ENCODE results near the gene ARID1A.

GRCh38 chr1:26784023-26784871 is 88.4 kb downstream of the ARID1A start:
- no peak for TF ChIP-seq SREBF2 (IDR thresholded peaks at IDR 0.05)
- TF ChIP-seq CTCF (IDR thresholded peaks at IDR 0.05), result no peak
- TF ChIP-seq MAX (IDR thresholded peaks at IDR 0.05), result no peak
- no peak for TF ChIP-seq FOSL2 (IDR thresholded peaks at IDR 0.05)
- no peak for TF ChIP-seq FOSL2 (CRISPR knock-in tag; IDR thresholded peaks at IDR 0.05)
- TF ChIP-seq EP300 (IDR thresholded peaks at IDR 0.05), result no peak
- TF ChIP-seq ESRRA (IDR thresholded peaks at IDR 0.05; ENCODE audit: borderline replicate concordance, low read length), result no peak
- TF ChIP-seq POLR2A (IDR thresholded peaks at IDR 0.05; ENCODE audit: low read length), result no peak
- TF ChIP-seq CBX8 (IDR thresholded peaks at IDR 0.05), result no peak
- TF ChIP-seq HOXA7 (CRISPR knock-in tag; IDR thresholded peaks at IDR 0.05), result no peak
- TF ChIP-seq RAD21 (conservative IDR thresholded peaks at IDR 0.05 in 1 of 2, IDR thresholded peaks at IDR 0.05 in 1 of 2), result no peak
- no peak for TF ChIP-seq ZC3H11A (IDR thresholded peaks at IDR 0.05)
- no peak for TF ChIP-seq PBX3 (IDR thresholded peaks at IDR 0.05)
